ENCODE results near the gene FAM81B. TPM values are rescaled to one million over a fixed set of nuclear protein-coding genes. Genes with fewer than 3 reads are reported as not detected.
A peak's percentile ranks its signal among the peaks of the same experiment; 100 is the strongest.

FAM81B gene
- total RNA-seq, 4 donors from 2014 or later = 0.34 to 5.9 (median 0.51) TPM

- no peaks in the 10 kb centered on the region for H3K27me3 ChIP-seq
- 82% methylated on average over 1 of the region's 1 CpG for WGBS, 2 donors
- DNase-seq = no peak
- no peaks in the 10 kb centered on the region for H3K4me1 ChIP-seq
- no peaks in the 10 kb centered on the region for H3K36me3 ChIP-seq
- no peak overlapping the region for H3K4me3 ChIP-seq (replicated peaks in 1 of 3)
- no peaks in the 10 kb centered on the region for H3K9me3 ChIP-seq
- TF ChIP-seq CTCF (IDR thresholded peaks at IDR 0.05) (no peak), POLR2A (IDR thresholded peaks at IDR 0.05) (no peak)
- intact Hi-C loops (cut with DNase I) = no loop called here
- H3K27ac ChIP-seq = no peak overlapping the region
Measured at GRCh38 chr5:95398989-95399388, 7.8 kb downstream of the FAM81B start.

GRCh38 chr5:95401626-95402025, 10.5 kb downstream of the FAM81B start:
- Histone ChIP-seq H3K9me3 (no peaks in the 10 kb centered on the region), H3K27ac (no peak overlapping the region), H3K4me3 (replicated peaks in 1 of 3) (no peak overlapping the region), H3K27me3 (no peaks in the 10 kb centered on the region), H3K36me3 (no peaks in the 10 kb centered on the region), H3K4me1 (peaks cover 0 to 5% of the 10 kb centered on the region in 2 donors)
- TF ChIP-seq POLR2A (IDR thresholded peaks at IDR 0.05) = no peak
- DNase-seq = no peak
- WGBS, 2 donors = 80 to 88% methylated on average over 3 of the region's 3 CpGs
- intact Hi-C loops (cut with DNase I) = no loop called here

- Histone ChIP-seq H3K36me3 (no peaks in the 10 kb centered on the region), H3K27me3 (no peaks in the 10 kb centered on the region), H3K9me3 (no peaks in the 10 kb centered on the region), H3K4me1 (peaks cover 0 to 5% of the 10 kb centered on the region in 2 donors), H3K27ac (no peak overlapping the region), H3K4me3 (replicated peaks in 1 of 3) (no peak overlapping the region)
- no peak for DNase-seq
- intact Hi-C loops (cut with DNase I) = no loop called here
- no peak for TF ChIP-seq CTCF (IDR thresholded peaks at IDR 0.05)
- 31 to 88% methylated on average over 1 of the region's 1 CpG for WGBS, 2 donors
Measured at GRCh38 chr5:95403996-95404395, 12.8 kb downstream of the FAM81B start.

- no peaks in the 10 kb centered on the region for H3K27me3 ChIP-seq
- peak; percentile 53 to 73 for DNase-seq
- no peak for TF ChIP-seq CTCF (IDR thresholded peaks at IDR 0.05)
- TF ChIP-seq POLR2A (IDR thresholded peaks at IDR 0.05) = no peak
- peaks cover 0 to 5% of the 10 kb centered on the region in 2 donors for H3K4me1 ChIP-seq
- 13 to 32% methylated on average over 5 of the region's 5 CpGs for WGBS, 2 donors
- no peak overlapping the region for H3K4me3 ChIP-seq (replicated peaks in 1 of 3)
- intact Hi-C loops (cut with DNase I) = no loop called here
- H3K27ac ChIP-seq = no peak overlapping the region
- H3K36me3 ChIP-seq = no peaks in the 10 kb centered on the region
- H3K9me3 ChIP-seq = no peaks in the 10 kb centered on the region
Measured at GRCh38 chr5:95406426-95407090, 15.4 kb downstream of the FAM81B start.

- Histone ChIP-seq H3K9me3 (no peaks in the 10 kb centered on the region), H3K36me3 (no peaks in the 10 kb centered on the region), H3K27me3 (no peaks in the 10 kb centered on the region), H3K27ac (no peak overlapping the region), H3K4me3 (replicated peaks in 1 of 3) (no peak overlapping the region), H3K4me1 (peaks cover 0 to 5% of the 10 kb centered on the region in 2 donors)
- DNase-seq = no peak
- WGBS, 2 donors = 83 to 84% methylated on average over 2 of the region's 2 CpGs
- no peak for TF ChIP-seq CTCF (IDR thresholded peaks at IDR 0.05)
- TF ChIP-seq POLR2A (IDR thresholded peaks at IDR 0.05) = no peak
- intact Hi-C loops (cut with DNase I) = no loop called here
Measured at GRCh38 chr5:95410279-95410678, 19.1 kb downstream of the FAM81B start.
